Activated CD4-positive, alpha-beta T cell treated with anti-CD3 and anti-CD28 coated beads, Interleukin-2, amount 50 U/mL, for 4 hours (primary cell): ENCODE data around the gene TRPM6.

Experiments used
- DNase-seq, 2 experiments: peaks; one replicate each; pipeline ENCODE4 v3.0.0-alpha.2; 2020

TRPM6 gene

DNA sequence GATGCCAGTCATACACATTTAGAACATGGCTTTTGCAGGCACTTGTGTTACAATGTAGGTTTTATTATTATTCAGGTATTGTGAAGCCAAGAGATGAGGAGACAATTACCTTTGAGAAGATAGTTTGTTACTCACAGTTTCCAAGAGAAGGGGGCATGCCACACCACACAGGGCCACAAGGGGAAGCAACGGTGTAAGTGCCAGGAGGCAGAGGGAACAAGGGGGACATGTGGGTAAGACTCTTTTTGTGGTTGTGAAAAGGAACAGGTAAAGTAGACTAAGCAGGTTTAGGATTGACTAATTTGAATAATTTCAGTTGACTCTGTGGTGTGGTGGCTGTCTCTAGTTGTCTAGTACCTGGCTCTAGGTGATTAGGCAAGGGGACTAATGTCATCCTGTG lies 191.2 kb downstream of the TRPM6 start:
- DNase-seq: no peak

GRCh38 chr9:74691058-74691457 lies 196.7 kb downstream of the TRPM6 start:
- DNase-seq: no peak

GRCh38 chr9:74683322-74683721 lies 204.4 kb downstream of the TRPM6 start:
- no peak for DNase-seq

DNA sequence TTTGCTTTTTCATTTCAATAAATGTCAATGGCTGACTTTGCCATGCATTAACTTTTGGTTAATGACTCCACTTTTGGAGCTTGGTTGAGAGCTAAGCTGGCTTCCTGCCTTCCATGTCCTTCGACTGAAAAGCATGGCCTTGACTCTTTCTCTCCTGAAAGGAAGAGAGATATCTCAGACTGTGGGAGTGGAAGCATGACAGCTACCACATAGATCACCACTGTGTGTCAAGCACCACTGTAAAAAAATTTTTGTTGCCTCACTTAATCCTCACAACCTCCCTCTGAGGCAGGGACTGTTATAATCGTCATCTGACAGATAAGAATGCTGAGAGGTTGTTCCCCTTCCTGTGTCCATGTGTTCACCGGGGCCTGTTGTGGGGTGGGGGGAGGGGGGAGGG lies 205.8 kb downstream of the TRPM6 start:
- no peak for DNase-seq

GRCh38 chr9:74674077-74674476 lies 213.6 kb downstream of the TRPM6 start:
- no peak for DNase-seq
